K562 (cell line): ENCODE data around the gene ZSWIM4. TPM values are rescaled to one million over a fixed set of nuclear protein-coding genes. Genes with fewer than 3 reads are reported as not detected.

Experiments used
- ASH1L ChIP-seq: fragments of 450-650 bp; IDR thresholded peaks from 2 replicates; pipeline ENCODE4 v1.6.1; 2018; ENCODE audit warnings: borderline replicate concordance, mild to moderate bottlenecking, low read depth; ENCODE audit not compliant: partially characterized antibody
- ATF2 ChIP-seq: sonication (generic); formaldehyde crosslinking; IDR thresholded peaks from 2 replicates; pipeline ENCODE4 v1.8.1; 2022; ENCODE audit warnings: missing genetic modification reagents
- ATF6 ChIP-seq: sonication (generic); formaldehyde crosslinking; IDR thresholded peaks from 2 replicates; pipeline ENCODE4 v1.4.0; 2020; ENCODE audit warnings: mild to moderate bottlenecking, missing genetic modification reagents
- CREM ChIP-seq: IDR thresholded peaks from 2 replicates; pipeline ENCODE4 v1.6.1; 2014; ENCODE audit warnings: antibody characterized with exemption, low read depth
- KAT8 ChIP-seq: fragments of 450-650 bp; IDR thresholded peaks from 2 replicates; pipeline ENCODE4 v1.6.1; 2016; ENCODE audit warnings: low read depth, mild to moderate bottlenecking
- MLLT1 ChIP-seq, 2 experiments: fragments of 450-650 bp; IDR thresholded peaks; 2 replicates each; pipeline ENCODE4 v1.6.1; 2016
- NCOA1 ChIP-seq: fragments of 450-650 bp; IDR thresholded peaks from 2 replicates; pipeline ENCODE4 v1.6.1; 2016; ENCODE audit warnings: low read depth
- PBX2 ChIP-seq, 2 experiments: IDR thresholded peaks in 1 of 2; conservative IDR thresholded peaks in 1 of 2; 2 replicates each; pipeline ENCODE4 v1.6.1; 2016; ENCODE audit warnings: low read depth in 2 of 2, mild to moderate bottlenecking in 1 of 2, missing compliant biosample characterization in 1 of 2, missing genetic modification characterization in 1 of 2, moderate library complexity in 1 of 2
- POLR3G ChIP-seq: IDR thresholded peaks from 2 replicates; pipeline ENCODE4 v1.6.1; 2011; ENCODE audit not compliant: insufficient read length, insufficient replicate concordance; ENCODE audit errors: extremely low read depth
- POU5F1 ChIP-seq: fragments of 150-350 bp; IDR thresholded peaks from 2 replicates; pipeline ENCODE4 v1.6.1; 2014; ENCODE audit warnings: borderline replicate concordance, low read length, low read depth, mild to moderate bottlenecking; ENCODE audit not compliant: partially characterized antibody
- YY1 ChIP-seq, 3 experiments: IDR thresholded peaks; 2 replicates each; pipeline ENCODE4 v1.6.1; 2011; ENCODE audit warnings: low read length in 2 of 3, mild to moderate bottlenecking in 2 of 3, moderate library complexity in 2 of 3, borderline replicate concordance in 1 of 3, control low read depth in 1 of 3, low read depth in 1 of 3; ENCODE audit not compliant: insufficient read depth in 3 of 3, insufficient replicate concordance in 2 of 3, control insufficient read depth in 1 of 3, insufficient read length in 1 of 3; ENCODE audit errors: extremely low read depth in 1 of 3
- ZFP30 ChIP-seq: fragments of 250-450 bp; sonication (Bioruptor Pico); IDR thresholded peaks from 2 replicates; pipeline ENCODE4 v1.8.0; 2022; ENCODE audit warnings: moderate library complexity, mild to moderate bottlenecking, inconsistent platforms, borderline replicate concordance
- ZNF174 ChIP-seq: fragments of 250-450 bp; sonication (Bioruptor Pico); IDR thresholded peaks from 2 replicates; pipeline ENCODE4 v1.4.0; 2020; ENCODE audit warnings: mild to moderate bottlenecking
- ZNF398 ChIP-seq: fragments of 250-450 bp; sonication (Bioruptor Pico); IDR thresholded peaks from 2 replicates; pipeline ENCODE4 v1.8.0; 2021; ENCODE audit warnings: moderate library complexity, mild to moderate bottlenecking, inconsistent platforms
- polyA plus RNA-seq, 8 experiments: library from polyadenylated mRNA; depleted of rRNA in 4 of 8; stranded (reverse) in 5 of 8; unstranded in 3 of 8; fragments of >200 nt; fragmentation: Nextera tagmentation in 2 of 8; fragmentation: Illumina TruSeq in 1 of 8; extraction: Ambion mirVana in 2 of 8; extraction: Trizol in 1 of 8; gene quantifications; 2 replicates each; pipeline versions ENCODE4 v1.2.1 to v1.2.3, GENCODE V29; 2011 to 2014; ENCODE audit warnings: inconsistent platforms in 1 of 8, missing spikeins in 1 of 8
- total RNA-seq, 7 experiments: library from RNA; depleted of rRNA in 6 of 7; stranded (reverse); fragments of >200 nt in 6 of 7; fragmentation: Illumina TruSeq in 2 of 7; extraction: Trizol in 2 of 7; gene quantifications; 2 replicates each; pipeline versions ENCODE4 v1.2.1 to v1.2.3, GENCODE V29; 2011 to 2021; ENCODE audit warnings: low replicate concordance in 1 of 7

ZSWIM4 gene
- total and polyA plus RNA-seq, 9 of the 15 experiments (the other 6 are each of a cell fraction or from before 2014, with no cell fraction given) = 0.25 to 3.7 (median 0.79) TPM; not detected in 2

GRCh38 chr19:13847407-13848339 is 52.4 kb downstream of the ZSWIM4 start (continued):
- TF ChIP-seq ATF6 (CRISPR knock-in tag) (no peak), YY1 (IDR thresholded peaks at IDR 0.05; ENCODE audit: borderline replicate concordance in 1 of 3, control insufficient read depth in 1 of 3, extremely low read depth in 1 of 3, insufficient read depth in 3 of 3, insufficient read length in 1 of 3, insufficient replicate concordance in 2 of 3, low read depth in 1 of 3, low read length in 2 of 3) (peak; percentile 41 to 85 (median 49)), ZFP30 (CRISPR knock-in tag) (no peak), NCOA1 (no peak; the same call in 1 of the 2 replicates), ASH1L (no peak), CREM (peak; percentile 68), PBX2 (CRISPR knock-in tag; IDR thresholded peaks at IDR 0.05; ENCODE audit: low read depth) (no peak), PBX2 (tag; conservative IDR thresholded peaks at IDR 0.05; ENCODE audit: low read depth) (no peak), ATF2 (CRISPR knock-in tag) (no peak), ZNF398 (CRISPR knock-in tag) (no peak), MLLT1 (IDR thresholded peaks at IDR 0.05) (peak in 1 of 2 experiments; percentile 44; a peak in 1 of 4 replicates), KAT8 (no peak), POU5F1 (no peak), ZNF174 (CRISPR knock-in tag) (no peak), POLR3G (no peak)
